Activated CD4-positive, alpha-beta T cell treated with anti-CD3 and anti-CD28 coated beads, Interleukin-2, amount 10 ng/mL, durations not matched to agents 24 days and 14 days (primary cell): Measurements from ENCODE around the gene G3BP1. TPM values are rescaled to one million over a fixed set of nuclear protein-coding genes. Genes with fewer than 3 reads are reported as not detected.
"Not testable (repeated sequence)": the region's sequence is repeated elsewhere in the genome, so short reads cannot be mapped to it uniquely, and the experiment has no call there.

Experiments used
- DNase-seq: peaks from one replicate; pipeline ENCODE4 v3.0.0; 2022
- H3K27ac Mint-ChIP-seq: one replicate; pipeline ENCODE4 v1.8.0; 2022; ENCODE audit warnings: mild to moderate bottlenecking, mixed read lengths
- H3K27me3 Mint-ChIP-seq: one replicate; pipeline ENCODE4 v1.8.0; 2022; ENCODE audit warnings: mixed read lengths
- H3K36me3 Mint-ChIP-seq: one replicate; pipeline ENCODE4 v1.8.0; 2022; ENCODE audit warnings: low read depth, mild to moderate bottlenecking, mixed read lengths
- H3K4me1 Mint-ChIP-seq: one replicate; pipeline ENCODE4 v1.8.0; 2021; ENCODE audit warnings: mixed read lengths
- H3K4me3 Mint-ChIP-seq: one replicate; pipeline ENCODE4 v1.8.0; 2022; ENCODE audit warnings: mild to moderate bottlenecking, moderate library complexity, mixed read lengths
- H3K9me3 Mint-ChIP-seq: one replicate; pipeline ENCODE4 v1.8.0; 2021; ENCODE audit warnings: mixed read lengths
- intact Hi-C: fragments of 100-400 bp; cut with micrococcal nuclease; formaldehyde crosslinking; loops from one replicate; pipeline ENCODE4 v1.15.1; 2023
- total RNA-seq: library from RNA; stranded (reverse); gene quantifications from 2 replicates; pipeline ENCODE4 v1.2.3, GENCODE V29; 2022

Gene G3BP1
- total RNA-seq, 1 donor from 2014 or later = 362 TPM

- Mint-ChIP-seq H3K4me3 (no peak overlapping the region), H3K27me3 (no peaks in the 10 kb centered on the region), H3K36me3 (peaks cover 10% of the 10 kb centered on the region), H3K9me3 (no peaks in the 10 kb centered on the region), H3K4me1 (no peaks in the 10 kb centered on the region), H3K27ac (no peak overlapping the region)
- DNase-seq = peak; percentile 33
- intact Hi-C loops = loop anchor here (10.0 kb wide), 1 partner anchor 684 kb away; no protein-coding TSS in a partner anchor
These were observed 49.1 kb downstream of the G3BP1 start for GRCh38 chr5:151820903-151821302.

GRCh38 chr5:151822141-151822540, 50.4 kb downstream of the G3BP1 start:
- no peak for DNase-seq
- intact Hi-C loops = loop anchor here (10.0 kb wide), 1 partner anchor 683 kb away; no protein-coding TSS in a partner anchor
- Mint-ChIP-seq H3K4me3 (no peak overlapping the region), H3K27ac (no peak overlapping the region), H3K36me3 (peaks cover 5% of the 10 kb centered on the region), H3K9me3 (no peaks in the 10 kb centered on the region), H3K27me3 (no peaks in the 10 kb centered on the region), H3K4me1 (no peaks in the 10 kb centered on the region)

- Mint-ChIP-seq H3K27me3 (no peaks in the 10 kb centered on the region), H3K36me3 (peaks cover 3% of the 10 kb centered on the region)
These were observed 53.7 kb downstream of the G3BP1 start for GRCh38 chr5:151825445-151825844.

GRCh38 chr5:151829370-151829769, 57.6 kb downstream of the G3BP1 start:
- DNase-seq = no peak
- no peak overlapping the region for H3K27ac Mint-ChIP-seq
- no peak overlapping the region for H3K4me3 Mint-ChIP-seq
- intact Hi-C loops = loop anchor here (10.0 kb wide), 1 partner anchor 675 kb away; no protein-coding TSS in a partner anchor
- H3K9me3 Mint-ChIP-seq = peaks cover 12% of the 10 kb centered on the region
- H3K27me3 Mint-ChIP-seq = no peaks in the 10 kb centered on the region
- no peaks in the 10 kb centered on the region for H3K4me1 Mint-ChIP-seq
- peaks cover 16% of the 10 kb centered on the region for H3K36me3 Mint-ChIP-seq

More at GRCh38 chr5:151825445-151825844, 53.7 kb downstream of the G3BP1 start:
- Mint-ChIP-seq H3K4me3 (no peak overlapping the region), H3K9me3 (peaks cover under 1% of the 10 kb centered on the region), H3K27ac (no peak overlapping the region), H3K4me1 (no peaks in the 10 kb centered on the region)
- intact Hi-C loops = loop anchor here (1.0 to 10.0 kb wide), 2 partner anchors 318 to 679 kb away; no protein-coding TSS in a partner anchor
- DNase-seq = peak; percentile 77

GRCh38 chr5:151832843-151833242, 61.1 kb downstream of the G3BP1 start:
- H3K4me3 Mint-ChIP-seq, H3K27ac Mint-ChIP-seq, H3K27me3 Mint-ChIP-seq, H3K4me1 Mint-ChIP-seq, DNase-seq, intact Hi-C loops: not testable (repeated sequence)
- Mint-ChIP-seq H3K9me3 (peaks cover 22% of the 10 kb centered on the region), H3K36me3 (peaks cover 13% of the 10 kb centered on the region)

- Mint-ChIP-seq H3K9me3 (no peaks in the 10 kb centered on the region), H3K4me3 (no peak overlapping the region), H3K36me3 (no peaks in the 10 kb centered on the region), H3K27ac (no peak overlapping the region), H3K4me1 (no peaks in the 10 kb centered on the region), H3K27me3 (no peaks in the 10 kb centered on the region)
- DNase-seq = no peak
- intact Hi-C loops = no loop called here
These were observed 75.0 kb downstream of the G3BP1 start for GRCh38 chr5:151846765-151847164.

- Mint-ChIP-seq H3K36me3 (no peaks in the 10 kb centered on the region), H3K4me1 (no peaks in the 10 kb centered on the region), H3K27ac (no peak overlapping the region), H3K9me3 (no peaks in the 10 kb centered on the region), H3K4me3 (no peak overlapping the region), H3K27me3 (no peaks in the 10 kb centered on the region)
- intact Hi-C loops = no loop called here
- DNase-seq = no peak
These were observed 76.1 kb downstream of the G3BP1 start for GRCh38 chr5:151847871-151848270.

GRCh38 chr5:151855701-151856100, 83.9 kb downstream of the G3BP1 start:
- DNase-seq = no peak
- Mint-ChIP-seq H3K9me3 (no peaks in the 10 kb centered on the region), H3K36me3 (no peaks in the 10 kb centered on the region), H3K27ac (no peak overlapping the region), H3K4me3 (no peak overlapping the region), H3K4me1 (no peaks in the 10 kb centered on the region), H3K27me3 (no peaks in the 10 kb centered on the region)
- intact Hi-C loops = no loop called here

- Mint-ChIP-seq H3K4me1 (no peaks in the 10 kb centered on the region), H3K27ac (no peak overlapping the region), H3K27me3 (no peaks in the 10 kb centered on the region), H3K9me3 (no peaks in the 10 kb centered on the region), H3K4me3 (no peak overlapping the region), H3K36me3 (no peaks in the 10 kb centered on the region)
- DNase-seq = no peak
- intact Hi-C loops = no loop called here
These were observed 85.1 kb downstream of the G3BP1 start for GRCh38 chr5:151856861-151857260.

GRCh38 chr5:151860867-151861266, 89.1 kb downstream of the G3BP1 start:
- H3K4me3 Mint-ChIP-seq, H3K9me3 Mint-ChIP-seq, DNase-seq: not testable (repeated sequence)

More at GRCh38 chr5:151860867-151861266, 89.1 kb downstream of the G3BP1 start:
- intact Hi-C loops, H3K27ac Mint-ChIP-seq, H3K27me3 Mint-ChIP-seq, H3K4me1 Mint-ChIP-seq, H3K36me3 Mint-ChIP-seq: not testable (repeated sequence)

Other genes with a start within 250 kb of the G3BP1 start
- not detected in 2 replicates for gene FAT2, start 180.6 kb upstream of the G3BP1 start, total RNA-seq
- not detected in 2 replicates for gene SPARC, start 85.0 kb upstream of the G3BP1 start, total RNA-seq
- 75.6 and 78.4 TPM in 2 replicates for gene ATOX1, start 13.3 kb upstream of the G3BP1 start, total RNA-seq
- gene GLRA1, start 152.9 kb downstream of the G3BP1 start, total RNA-seq = not detected in 2 replicates